ENCODE data around the gene PRKCI.
A peak's percentile ranks its signal among the peaks of the same experiment; 100 is the strongest.
"Not testable (repeated sequence)": the region's sequence is repeated elsewhere in the genome, so short reads cannot be mapped to it uniquely, and the experiment has no call there.

Gene PRKCI

DNA sequence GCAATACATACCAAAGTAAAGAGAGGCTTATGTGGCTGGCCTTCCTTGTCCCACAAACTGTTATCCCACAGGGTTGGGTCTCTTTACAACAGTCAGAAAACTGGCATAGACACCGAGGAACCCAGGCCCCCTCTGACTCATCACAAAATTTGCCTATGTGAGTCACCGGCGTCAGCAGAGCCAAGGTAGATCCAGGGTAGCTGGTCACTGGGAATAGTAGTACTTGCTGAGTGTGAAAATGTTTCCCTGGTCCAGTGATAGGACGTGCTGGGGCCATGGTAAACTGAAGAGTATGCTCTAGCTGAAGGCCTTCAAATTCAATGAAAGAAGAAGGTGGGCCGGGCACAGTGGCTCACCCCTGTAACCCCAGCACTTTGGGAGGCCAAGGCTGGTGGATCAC, 108.1 kb downstream of the PRKCI start:
- DNase-seq (ENCODE audit: low read depth) = peak; percentile 48
- TF ChIP-seq, protein P1, sequence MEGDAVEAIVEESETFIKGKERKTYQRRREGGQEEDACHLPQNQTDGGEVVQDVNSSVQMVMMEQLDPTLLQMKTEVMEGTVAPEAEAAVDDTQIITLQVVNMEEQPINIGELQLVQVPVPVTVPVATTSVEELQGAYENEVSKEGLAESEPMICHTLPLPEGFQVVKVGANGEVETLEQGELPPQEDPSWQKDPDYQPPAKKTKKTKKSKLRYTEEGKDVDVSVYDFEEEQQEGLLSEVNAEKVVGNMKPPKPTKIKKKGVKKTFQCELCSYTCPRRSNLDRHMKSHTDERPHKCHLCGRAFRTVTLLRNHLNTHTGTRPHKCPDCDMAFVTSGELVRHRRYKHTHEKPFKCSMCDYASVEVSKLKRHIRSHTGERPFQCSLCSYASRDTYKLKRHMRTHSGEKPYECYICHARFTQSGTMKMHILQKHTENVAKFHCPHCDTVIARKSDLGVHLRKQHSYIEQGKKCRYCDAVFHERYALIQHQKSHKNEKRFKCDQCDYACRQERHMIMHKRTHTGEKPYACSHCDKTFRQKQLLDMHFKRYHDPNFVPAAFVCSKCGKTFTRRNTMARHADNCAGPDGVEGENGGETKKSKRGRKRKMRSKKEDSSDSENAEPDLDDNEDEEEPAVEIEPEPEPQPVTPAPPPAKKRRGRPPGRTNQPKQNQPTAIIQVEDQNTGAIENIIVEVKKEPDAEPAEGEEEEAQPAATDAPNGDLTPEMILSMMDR (conservative IDR thresholded peaks at IDR 0.05; ENCODE audit: control insufficient read depth, insufficient read depth, low read depth, low read length) = no peak

DNA sequence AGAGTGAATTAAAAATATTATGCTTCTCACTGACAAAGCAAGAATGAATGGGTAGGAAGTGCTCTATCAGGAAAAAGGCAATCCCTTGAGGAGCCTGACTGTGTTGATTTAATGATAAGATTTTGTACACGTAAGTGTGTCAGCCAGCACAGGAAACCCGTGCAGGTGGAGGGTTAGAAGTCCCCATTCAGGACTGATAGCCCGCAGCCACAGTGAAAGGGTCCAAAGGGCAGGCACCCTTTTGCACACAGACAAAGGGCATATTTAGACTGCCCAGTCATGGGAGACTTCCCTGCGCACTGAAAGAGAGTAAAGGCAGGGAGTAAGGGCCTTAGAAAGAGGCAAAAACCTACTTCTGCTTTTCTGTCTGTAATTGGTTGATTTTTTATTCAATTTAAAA, 108.9 kb downstream of the PRKCI start:
- TF ChIP-seq, protein P1 (conservative IDR thresholded peaks at IDR 0.05; ENCODE audit: control insufficient read depth, insufficient read depth, low read depth, low read length) = no peak
- no peak overlapping the region for H3K4me3 ChIP-seq (ENCODE audit: control insufficient read depth, low read depth, low read length)
- no peak for DNase-seq (ENCODE audit: low read depth)

More for the DNA sequence above, 108.1 kb downstream of the PRKCI start:
- H3K4me3 ChIP-seq (ENCODE audit: control insufficient read depth, low read depth, low read length) = no peak overlapping the region

DNA sequence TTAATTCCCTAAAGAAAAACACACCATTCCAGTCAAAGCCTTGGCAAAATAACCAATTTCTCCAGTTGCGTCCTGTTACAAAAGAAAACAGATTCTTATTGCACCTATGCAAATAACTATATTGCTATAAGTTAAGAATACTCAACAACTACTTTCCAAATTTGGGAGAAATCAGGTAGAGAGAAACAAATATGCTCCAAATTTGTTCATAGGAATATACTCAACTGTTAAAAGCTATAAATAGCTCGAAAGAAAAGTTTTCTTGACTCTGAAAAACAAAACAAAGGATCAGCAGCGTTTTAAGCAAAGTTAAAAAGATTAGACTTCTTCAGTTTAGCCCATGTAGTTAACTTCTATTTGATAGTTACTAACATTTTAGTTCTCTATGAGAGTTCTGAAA, 115.2 kb downstream of the PRKCI start:
- TF ChIP-seq, protein P1 (conservative IDR thresholded peaks at IDR 0.05; ENCODE audit: control insufficient read depth, insufficient read depth, low read depth, low read length) = no peak
- no peak overlapping the region for H3K4me3 ChIP-seq (ENCODE audit: control insufficient read depth, low read depth, low read length)
- DNase-seq (ENCODE audit: low read depth) = no peak

DNA sequence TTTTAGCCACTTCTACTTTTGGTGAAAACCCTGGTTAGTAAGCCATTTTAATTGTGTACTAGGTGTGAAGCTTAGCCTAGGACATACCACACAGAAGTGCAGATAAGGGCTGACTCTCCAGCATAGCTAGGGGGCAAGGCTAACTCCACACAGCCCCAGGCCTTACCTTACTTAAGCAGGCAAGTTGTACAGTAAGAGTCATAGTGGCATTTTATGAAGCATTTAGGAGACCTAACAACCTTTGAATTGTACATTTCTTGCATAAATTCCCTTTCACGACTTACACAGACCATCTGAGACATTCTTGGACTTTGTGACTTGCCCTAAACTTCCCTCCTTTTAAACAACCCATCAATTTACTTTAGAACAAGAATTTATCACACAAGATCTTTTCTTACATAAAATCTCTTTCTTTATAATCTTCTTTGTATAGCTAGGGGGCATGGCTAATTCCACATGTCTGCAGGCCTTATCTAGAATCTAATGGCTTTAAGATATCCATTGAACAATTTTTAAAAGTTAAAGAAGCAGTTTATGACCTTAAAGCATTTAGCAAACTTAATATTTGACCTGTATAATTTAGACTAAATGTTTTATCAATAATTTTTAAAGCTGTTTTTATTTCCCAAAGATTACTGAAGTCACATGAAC, 116.6 kb downstream of the PRKCI start:
- TF ChIP-seq, protein P1 (conservative IDR thresholded peaks at IDR 0.05; ENCODE audit: control insufficient read depth, insufficient read depth, low read depth, low read length) = no peak
- no peak for DNase-seq (ENCODE audit: low read depth)
- no peak overlapping the region for H3K4me3 ChIP-seq (ENCODE audit: control insufficient read depth, low read depth, low read length)

GRCh38 chr3:170342273-170342672, 120.0 kb downstream of the PRKCI start:
- H3K4me3 ChIP-seq (ENCODE audit: control insufficient read depth, low read depth, low read length); DNase-seq (ENCODE audit: low read depth): not testable (repeated sequence)

- H3K4me3 ChIP-seq (ENCODE audit: control insufficient read depth, low read depth, low read length); DNase-seq (ENCODE audit: low read depth): not testable (repeated sequence)
Measured at GRCh38 chr3:170343859-170344258, 121.6 kb downstream of the PRKCI start.

DNA sequence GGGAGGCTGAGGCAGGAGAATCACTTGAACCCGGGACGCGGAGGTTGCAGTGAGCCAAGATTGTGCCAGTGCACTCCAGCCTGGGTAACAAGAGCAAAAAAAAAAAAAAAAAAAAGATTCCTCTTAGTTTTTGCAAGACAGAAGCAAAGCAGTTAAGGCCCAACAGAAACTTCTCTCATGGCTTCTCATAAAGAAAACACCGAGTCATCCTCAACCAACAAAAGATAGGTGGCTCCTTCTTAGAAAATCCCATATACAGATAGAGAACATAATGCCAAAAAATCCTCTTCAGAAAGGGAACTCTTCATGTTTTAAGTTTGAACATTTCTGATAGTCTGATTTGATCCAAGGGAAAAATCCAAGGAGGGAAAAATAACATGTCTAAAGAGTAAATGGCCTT, 122.7 kb downstream of the PRKCI start:
- H3K4me3 ChIP-seq (ENCODE audit: control insufficient read depth, low read depth, low read length) = no peak overlapping the region
- TF ChIP-seq, protein P1 (conservative IDR thresholded peaks at IDR 0.05; ENCODE audit: control insufficient read depth, insufficient read depth, low read depth, low read length) = no peak
- no peak for DNase-seq (ENCODE audit: low read depth)
